Lower leg skin (tissue), 3 donors: Measurements from ENCODE around the gene BBS9.

Experiments
- POLR2A ChIP-seq, 2 donors: fragments of 450-650 bp; IDR thresholded peaks; one replicate each; pipeline ENCODE4 v1.6.1; 2016 to 2017; ENCODE audit warnings: antibody characterized with exemption in 2 of 2, mild to moderate bottlenecking in 1 of 2, moderate library complexity in 1 of 2
- TF ChIP-seq, protein P1 (sequence below), 3 donors: fragments of 450-650 bp; IDR thresholded peaks; one replicate each; pipeline ENCODE4 v1.5.1; 2016; ENCODE audit warnings: antibody characterized with exemption in 3 of 3, mild to moderate bottlenecking in 3 of 3, moderate library complexity in 2 of 3

DNA sequence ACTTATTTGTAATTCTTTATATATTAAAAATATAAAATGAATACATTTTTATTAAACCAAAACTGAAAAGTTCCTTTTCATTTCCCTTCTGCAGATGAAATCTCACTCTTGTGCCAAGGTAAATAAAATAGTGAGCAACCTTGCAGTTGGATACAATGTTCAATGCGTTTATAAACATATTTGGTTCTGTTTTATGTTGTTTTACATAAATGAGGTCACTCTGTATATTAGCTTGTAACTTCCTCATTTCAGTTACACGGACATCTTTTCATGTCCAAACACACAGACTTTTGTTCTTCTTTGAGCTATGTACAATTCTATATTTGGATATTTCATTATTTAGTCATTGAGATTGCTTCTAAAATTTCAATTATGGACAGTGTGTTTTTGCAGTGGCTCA lies 107.7 kb downstream of the BBS9 start:
- TF ChIP-seq, protein P1, sequence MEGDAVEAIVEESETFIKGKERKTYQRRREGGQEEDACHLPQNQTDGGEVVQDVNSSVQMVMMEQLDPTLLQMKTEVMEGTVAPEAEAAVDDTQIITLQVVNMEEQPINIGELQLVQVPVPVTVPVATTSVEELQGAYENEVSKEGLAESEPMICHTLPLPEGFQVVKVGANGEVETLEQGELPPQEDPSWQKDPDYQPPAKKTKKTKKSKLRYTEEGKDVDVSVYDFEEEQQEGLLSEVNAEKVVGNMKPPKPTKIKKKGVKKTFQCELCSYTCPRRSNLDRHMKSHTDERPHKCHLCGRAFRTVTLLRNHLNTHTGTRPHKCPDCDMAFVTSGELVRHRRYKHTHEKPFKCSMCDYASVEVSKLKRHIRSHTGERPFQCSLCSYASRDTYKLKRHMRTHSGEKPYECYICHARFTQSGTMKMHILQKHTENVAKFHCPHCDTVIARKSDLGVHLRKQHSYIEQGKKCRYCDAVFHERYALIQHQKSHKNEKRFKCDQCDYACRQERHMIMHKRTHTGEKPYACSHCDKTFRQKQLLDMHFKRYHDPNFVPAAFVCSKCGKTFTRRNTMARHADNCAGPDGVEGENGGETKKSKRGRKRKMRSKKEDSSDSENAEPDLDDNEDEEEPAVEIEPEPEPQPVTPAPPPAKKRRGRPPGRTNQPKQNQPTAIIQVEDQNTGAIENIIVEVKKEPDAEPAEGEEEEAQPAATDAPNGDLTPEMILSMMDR (IDR thresholded peaks at IDR 0.05), result no peak
- TF ChIP-seq POLR2A (IDR thresholded peaks at IDR 0.05), result no peak
